ENCODE measurements around the gene CLIP3. TPM values are rescaled to one million over a fixed set of nuclear protein-coding genes. Genes with fewer than 3 reads are reported as not detected.

The CLIP3 gene
- total and polyA plus RNA-seq, 2 of the 13 experiments (the other 11 are each of a cell fraction or from before 2014, with no cell fraction given), result 0.15 to 1.2 TPM

GRCh38 chr19:36058481-36059179 lies 26.0 kb upstream of the CLIP3 start:
- POLR2A ChIA-PET, result interaction anchor here (1.0 to 2.3 kb wide), 8 partner anchors 17 to 431 kb away, joined by 3 to 10 read pairs (median 5); partner anchors contain the start of genes ALKBH6, CAPNS1, POLR2I and TBCB
- CTCF ChIA-PET (ENCODE audit: low intra/inter-chr PET ratio, low total read pairs), result no interaction called here
- Histone ChIP-seq H3K9me3 (ENCODE audit: low read length) (no peaks in the 10 kb centered on the region), H3K4me1 (ENCODE audit: insufficient read depth, low read length) (peaks cover 59% of the 10 kb centered on the region), H3K36me3 (replicated peaks in 1 of 2; ENCODE audit: control insufficient read depth in 1 of 2, insufficient read depth in 2 of 2, low read length in 2 of 2) (peaks cover 3 to 18% of the 10 kb centered on the region in 2 experiments; a peak in 3 of 5 replicates), H3K27ac (ENCODE audit: extremely low read length, insufficient read depth, low read length) (peak overlapping the region; percentile 88), H3K9ac (ENCODE audit: insufficient read depth, low read depth, low read length) (peak overlapping the region; percentile 61), H2AFZ (ENCODE audit: low read length) (no peak overlapping the region), H3K27me3 (ENCODE audit: control insufficient read depth in 1 of 2, insufficient read depth in 2 of 2, low read length in 2 of 2) (no peaks in the 10 kb centered on the region; a peak in 1 of 5 replicates), H3K4me3 (replicated peaks in 1 of 3; ENCODE audit: insufficient read depth in 1 of 3, low read depth in 2 of 3, low read length in 3 of 3) (peak overlapping the region in 1 of 3 experiments; percentile 32; a peak in 2 of 6 replicates), H3K4me2 (ENCODE audit: low read depth, low read length) (peak overlapping the region; percentile 65), H4K20me1 (ENCODE audit: insufficient read depth, low read length) (no peaks in the 10 kb centered on the region), H3K79me2 (ENCODE audit: insufficient read depth, low read length) (peaks cover 19% of the 10 kb centered on the region)
- BruUV-seq (replicated peaks), result TSS peak; percentile 83
- DNase-seq (ENCODE audit: low spot score) (peak; percentile 92), ATAC-seq (peak; percentile 43), FAIRE-seq (peak; percentile 84)
- in situ Hi-C loops (cut with HindIII; ENCODE audit: extremely low pct_ligation_motif_present, low pct_unique_long_range_greater_than_20kb), result no loop called here
- 40% methylated on average over 12 of the region's 12 CpGs for WGBS (ENCODE audit: low lambda C conversion rate)
- intact Hi-C loops (cut with micrococcal nuclease; ENCODE audit: unreplicated experiment), result loop anchor here (10.0 kb wide), 1 partner anchor 1156 kb away; the partner anchor contains the start of genes ZNF383 and ZNF585B
- peak; percentile 63; the same call in 1 of the 2 replicates for TF ChIP-seq ZNF430 (CRISPR knock-in tag; IDR thresholded peaks at IDR 0.05)
- 0 out of 2 replicates have a peak, but pooled peaks have one; percentile 17 for TF ChIP-seq TAF1 (CRISPR knock-in tag; IDR thresholded peaks at IDR 0.05)
- TF ChIP-seq, protein P1, sequence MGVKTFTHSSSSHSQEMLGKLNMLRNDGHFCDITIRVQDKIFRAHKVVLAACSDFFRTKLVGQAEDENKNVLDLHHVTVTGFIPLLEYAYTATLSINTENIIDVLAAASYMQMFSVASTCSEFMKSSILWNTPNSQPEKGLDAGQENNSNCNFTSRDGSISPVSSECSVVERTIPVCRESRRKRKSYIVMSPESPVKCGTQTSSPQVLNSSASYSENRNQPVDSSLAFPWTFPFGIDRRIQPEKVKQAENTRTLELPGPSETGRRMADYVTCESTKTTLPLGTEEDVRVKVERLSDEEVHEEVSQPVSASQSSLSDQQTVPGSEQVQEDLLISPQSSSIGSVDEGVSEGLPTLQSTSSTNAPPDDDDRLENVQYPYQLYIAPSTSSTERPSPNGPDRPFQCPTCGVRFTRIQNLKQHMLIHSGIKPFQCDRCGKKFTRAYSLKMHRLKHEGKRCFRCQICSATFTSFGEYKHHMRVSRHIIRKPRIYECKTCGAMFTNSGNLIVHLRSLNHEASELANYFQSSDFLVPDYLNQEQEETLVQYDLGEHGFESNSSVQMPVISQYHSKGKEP (CRISPR knock-in tag; IDR thresholded peaks at IDR 0.05), result no peak
- TF ChIP-seq AFF4 (CRISPR knock-in tag; IDR thresholded peaks at IDR 0.05), result no peak
- TF ChIP-seq SIX1 (CRISPR knock-in tag; IDR thresholded peaks at IDR 0.05; ENCODE audit: borderline replicate concordance), result peak; percentile 96
- no peak for TF ChIP-seq CCAR2 (optimal IDR thresholded peaks at IDR 0.05; ENCODE audit: low read depth, low read length)
- peak; percentile 51; the same call in 1 of the 2 replicates for TF ChIP-seq KAT8 (CRISPR knock-in tag; IDR thresholded peaks at IDR 0.05)
- 0 out of 2 replicates have a peak, but pooled peaks have one; percentile 63 for TF ChIP-seq ZNF772 (CRISPR knock-in tag; IDR thresholded peaks at IDR 0.05)
- no peak for TF ChIP-seq ZNF891 (CRISPR knock-in tag; IDR thresholded peaks at IDR 0.05)
- peak; percentile 54 for TF ChIP-seq ZFY (CRISPR knock-in tag; IDR thresholded peaks at IDR 0.05)
- peak; percentile 38; the same call in 1 of the 2 replicates for TF ChIP-seq PRDM10 (CRISPR knock-in tag; IDR thresholded peaks at IDR 0.05; ENCODE audit: low read depth)
- no peak for TF ChIP-seq GFI1 (CRISPR knock-in tag; IDR thresholded peaks at IDR 0.05; ENCODE audit: borderline replicate concordance)
- peak; percentile 81 for TF ChIP-seq ARNT2 (CRISPR knock-in tag; IDR thresholded peaks at IDR 0.05; ENCODE audit: low read depth)
- TF ChIP-seq ASH2L (IDR thresholded peaks at IDR 0.05; ENCODE audit: insufficient read length, low read depth, low read length), result peak; percentile 61

Data from HepG2 (cell line).